SK-N-SH (cell line): ENCODE results near the gene P2RX5. TPM values are rescaled to one million over a fixed set of nuclear protein-coding genes. Genes with fewer than 3 reads are reported as not detected.

Experiments used
- CTCF ChIA-PET: fragments of 300-600, 350-600 bp; formaldehyde crosslinking; extraction: SDS; loops from one replicate; lab custom pipeline; 2021; lab: Yijun Ruan, JAX
- POLR2A ChIA-PET: fragments of 350-600 bp; sonication (Branson Sonifier 250); formaldehyde crosslinking; extraction: SDS; loops from one replicate; lab custom pipeline; 2020; ENCODE audit warnings: antibody characterized with exemption, inconsistent platforms; lab: Yijun Ruan, JAX
- DNase-seq: peaks from one replicate; pipeline ENCODE4 v3.0.0; 2012
- H2AFZ ChIP-seq: fragments of 200-600 bp; sonication (generic); 2 replicates; pipeline ENCODE4 v1.8.1; 2016; ENCODE audit warnings: antibody characterized with exemption, mild to moderate bottlenecking, low read depth
- H3F3A ChIP-seq: fragments of 200-600 bp; sonication (generic); replicated peaks from 2 replicates; pipeline ENCODE3; 2016; ENCODE audit warnings: antibody characterized with exemption, mild to moderate bottlenecking; ENCODE audit not compliant: insufficient read depth
- H3K27ac ChIP-seq, 2 experiments: fragments of 200-500 bp in 1 of 2; fragments of 200-600 bp in 1 of 2; sonication (Bioruptor generic) in 1 of 2; sonication (generic), shearing (Covaris generic) in 1 of 2; 2 replicates each; pipeline versions ENCODE4 v1.5.1 to v1.6.1; 2014 to 2016; ENCODE audit warnings: low read depth in 2 of 2, inconsistent platforms in 1 of 2, low read length in 1 of 2, mild to moderate bottlenecking in 1 of 2, mixed read lengths in 1 of 2
- H3K27me3 ChIP-seq: fragments of 200-600 bp; sonication (generic), shearing (Covaris generic); 2 replicates; pipeline ENCODE4 v1.6.1; 2016; ENCODE audit warnings: mixed run types; ENCODE audit not compliant: insufficient read depth
- H3K36me3 ChIP-seq, 2 experiments: fragments of 200-500 bp in 1 of 2; fragments of 200-600 bp in 1 of 2; sonication (Bioruptor generic) in 1 of 2; sonication (generic) in 1 of 2; replicated peaks in 1 of 2; 2 replicates each; pipeline versions ENCODE3 to v1.5.1; 2014 to 2016; ENCODE audit warnings: low read length in 1 of 2, mild to moderate bottlenecking in 1 of 2; ENCODE audit not compliant: insufficient read depth in 2 of 2, control insufficient read depth in 1 of 2
- H3K4me1 ChIP-seq, 2 experiments: fragments of 200-500 bp in 1 of 2; fragments of 200-600 bp in 1 of 2; sonication (Bioruptor generic) in 1 of 2; sonication (generic), shearing (Covaris generic) in 1 of 2; 2 replicates each; pipeline versions ENCODE4 v1.5.1 to v1.6.1; 2014 to 2016; ENCODE audit warnings: low read depth in 1 of 2, low read length in 1 of 2, mixed run types in 1 of 2; ENCODE audit not compliant: insufficient read depth in 2 of 2, control insufficient read depth in 1 of 2
- H3K4me2 ChIP-seq: fragments of 200-600 bp; sonication (generic), shearing (Covaris generic); 2 replicates; pipeline ENCODE4 v1.6.1; 2017; ENCODE audit warnings: mixed run types
- H3K4me3 ChIP-seq, 2 experiments: fragments of 200-500 bp in 1 of 2; fragments of 200-600 bp in 1 of 2; sonication (Bioruptor generic) in 1 of 2; sonication (generic), shearing (Covaris generic) in 1 of 2; 2 replicates each; pipeline versions ENCODE4 v1.5.1 to v1.8.1; 2014 to 2016; ENCODE audit warnings: low read depth in 2 of 2, inconsistent platforms in 1 of 2, low read length in 1 of 2, mild to moderate bottlenecking in 1 of 2, mixed read lengths in 1 of 2, moderate library complexity in 1 of 2
- H3K79me2 ChIP-seq: fragments of 200-600 bp; sonication (generic); 2 replicates; pipeline ENCODE4 v1.8.1; 2017; ENCODE audit warnings: mild to moderate bottlenecking; ENCODE audit not compliant: insufficient read depth
- H3K9ac ChIP-seq: fragments of 200-600 bp; sonication (generic); 2 replicates; pipeline ENCODE4 v1.6.1; 2017; ENCODE audit warnings: mixed run types
- H3K9me2 ChIP-seq: fragments of 200-600 bp; sonication (generic); 2 replicates; pipeline ENCODE4 v1.6.1; 2017; ENCODE audit warnings: mixed run types
- H3K9me3 ChIP-seq: fragments of 200-600 bp; sonication (generic); 2 replicates; pipeline ENCODE4 v1.6.1; 2017; ENCODE audit warnings: mixed run types, mild to moderate bottlenecking, moderate library complexity
- H4K20me1 ChIP-seq: fragments of 200-600 bp; sonication (generic); 2 replicates; pipeline ENCODE4 v1.6.1; 2017; ENCODE audit warnings: mild to moderate bottlenecking, mixed run types; ENCODE audit not compliant: insufficient read depth
- CHD2 ChIP-seq: fragments of 150-350 bp; IDR thresholded peaks from 2 replicates; pipeline ENCODE4 v1.6.1; 2018; ENCODE audit warnings: low read length; ENCODE audit not compliant: partially characterized antibody
- EP300 ChIP-seq, 2 experiments: IDR thresholded peaks; 2 replicates each; pipeline versions ENCODE4 v1.4.0 to v1.6.1; 2012; ENCODE audit warnings: borderline replicate concordance in 1 of 2, low read depth in 1 of 2, low read length in 1 of 2
- EZH2phosphoT487 ChIP-seq: fragments of 200-600 bp; sonication (generic); IDR thresholded peaks from 2 replicates; pipeline ENCODE4 v1.6.1; 2017; ENCODE audit warnings: low read depth, mixed run types, mild to moderate bottlenecking, antibody characterized with exemption, moderate library complexity, borderline replicate concordance
- GATA2 ChIP-seq: sonication (generic); formaldehyde crosslinking; IDR thresholded peaks from 2 replicates; pipeline ENCODE4 v1.5.0; 2020; ENCODE audit warnings: mild to moderate bottlenecking, missing genetic modification reagents
- IRF3 ChIP-seq: fragments of 150-350 bp; IDR thresholded peaks from 2 replicates; pipeline ENCODE4 v1.6.1; 2016; ENCODE audit warnings: mild to moderate bottlenecking, low read depth, low read length
- JUND ChIP-seq: IDR thresholded peaks from 2 replicates; pipeline ENCODE4 v1.4.0; 2012
- MAX ChIP-seq: IDR thresholded peaks from 2 replicates; pipeline ENCODE4 v1.4.0; 2012; ENCODE audit warnings: low read depth
- MXI1 ChIP-seq: IDR thresholded peaks from 2 replicates; pipeline ENCODE4 v1.6.1; 2012; ENCODE audit warnings: mild to moderate bottlenecking, low read depth, low read length, improper control_type of control experiment
- NFIC ChIP-seq: IDR thresholded peaks from 2 replicates; pipeline ENCODE4 v1.4.0; 2012; ENCODE audit warnings: borderline replicate concordance
- PBX3 ChIP-seq: IDR thresholded peaks from 2 replicates; pipeline ENCODE4; 2012
- RAD21 ChIP-seq: IDR thresholded peaks from 2 replicates; pipeline ENCODE4 v1.6.1; 2012; ENCODE audit warnings: mild to moderate bottlenecking, low read length
- RCOR1 ChIP-seq: fragments of 150-350 bp; IDR thresholded peaks from 2 replicates; pipeline ENCODE4 v1.6.1; 2017; ENCODE audit warnings: antibody characterized with exemption, low read length
- REST ChIP-seq: IDR thresholded peaks from 2 replicates; pipeline ENCODE4 v1.6.1; 2012; ENCODE audit warnings: mild to moderate bottlenecking, low read depth, low read length, moderate library complexity
- RFX5 ChIP-seq: IDR thresholded peaks from 2 replicates; pipeline ENCODE4 v1.6.1; 2012; ENCODE audit warnings: mild to moderate bottlenecking, improper control_type of control experiment, low read length
- SIN3A ChIP-seq: IDR thresholded peaks from 2 replicates; pipeline ENCODE4 v1.6.1; 2012; ENCODE audit warnings: low read depth, mild to moderate bottlenecking, low read length, moderate library complexity, borderline replicate concordance
- SMC3 ChIP-seq: IDR thresholded peaks from 2 replicates; pipeline ENCODE4 v1.6.1; 2012; ENCODE audit warnings: low read depth, low read length, improper control_type of control experiment
- TAF1 ChIP-seq: IDR thresholded peaks from 2 replicates; pipeline ENCODE4 v1.6.1; 2012; ENCODE audit warnings: low read depth, mild to moderate bottlenecking, low read length, moderate library complexity, borderline replicate concordance
- TCF12 ChIP-seq: IDR thresholded peaks from 2 replicates; pipeline ENCODE4 v1.4.0; 2012
- TEAD4 ChIP-seq: IDR thresholded peaks from 2 replicates; pipeline ENCODE4 v1.4.0; 2012; ENCODE audit warnings: mild to moderate bottlenecking, borderline replicate concordance; ENCODE audit not compliant: insufficient read depth
- ZBTB33 ChIP-seq: IDR thresholded peaks from 2 replicates; pipeline ENCODE4 v1.4.0; 2012; ENCODE audit warnings: low read depth, borderline replicate concordance
- WGBS: methylation state at CpG from one replicate; pipeline ENCODE4 v1.1.6; 2017; ENCODE audit warnings: low lambda C conversion rate; 5-methylcytosine and 5-hydroxymethylcytosine counted together
- polyA plus RNA-seq, 3 experiments: library from polyadenylated mRNA; depleted of rRNA; stranded (reverse); fragments of >200 nt; gene quantifications; 2 replicates each; pipeline ENCODE4 v1.2.3, GENCODE V29; 2012

Gene P2RX5
- polyA plus RNA-seq, 1 of the 3 experiments (the other 2 are of a cell fraction): 0.97 TPM

GRCh38 chr17:3715296-3715695, 19.3 kb upstream of the P2RX5 start:
- Histone ChIP-seq H3K9me3 (no peaks in the 10 kb centered on the region), H4K20me1 (no peaks in the 10 kb centered on the region), H3K4me3 (no peak overlapping the region), H2AFZ (no peak overlapping the region), H3F3A (peaks cover 13% of the 10 kb centered on the region), H3K9me2 (no peaks in the 10 kb centered on the region), H3K4me2 (no peak overlapping the region), H3K27ac (no peak overlapping the region), H3K79me2 (no peaks in the 10 kb centered on the region), H3K27me3 (no peaks in the 10 kb centered on the region), H3K4me1 (peaks cover 0 to 11% of the 10 kb centered on the region in 2 experiments; a peak in 1 of 4 replicates)
- DNase-seq: no peak
- 85% methylated on average over 8 of the region's 8 CpGs for WGBS
- POLR2A ChIA-PET: no interaction called here
- CTCF ChIA-PET: interaction anchor here (1.0 kb wide), 1 partner anchor 20 kb away, joined by 3 read pairs; no protein-coding TSS in a partner anchor
- TF ChIP-seq EZH2phosphoT487 (no peak), EP300 (IDR thresholded peaks at IDR 0.05; ENCODE audit: borderline replicate concordance in 1 of 2, low read depth in 1 of 2, low read length in 1 of 2) (no peak), TCF12 (no peak), SIN3A (no peak), CHD2 (no peak), JUND (no peak), SMC3 (no peak), MAX (no peak), REST (no peak), RFX5 (no peak), RCOR1 (no peak), TAF1 (no peak), MXI1 (no peak), PBX3 (no peak), ZBTB33 (no peak), TEAD4 (no peak), IRF3 (no peak), RAD21 (no peak), NFIC (no peak), GATA2 (CRISPR knock-in tag) (no peak)
- TF ChIP-seq, all 33 proteins: peak for 0
- H3K36me3 ChIP-seq: peaks cover 39 to 42% of the 10 kb centered on the region in 2 experiments
- no peak overlapping the region for H3K9ac ChIP-seq
